Measurements from ENCODE around the gene C17orf100. TPM values are rescaled to one million over a fixed set of nuclear protein-coding genes. Genes with fewer than 3 reads are reported as not detected.

C17orf100 gene
- total and polyA plus RNA-seq, 9 of the 15 experiments (the other 6 are each of a cell fraction or from before 2014, with no cell fraction given) = 0.04 to 1.7 (median 0.43) TPM

GRCh38 chr17:6651354-6651918 lies at the start of gene C17orf100, which contains the start of gene MED31 (continued):
- TF ChIP-seq ZNF318 (IDR thresholded peaks at IDR 0.05; ENCODE audit: borderline replicate concordance in 1 of 2, low read depth in 1 of 2) (no peak), ELK1 (CRISPR knock-in tag; IDR thresholded peaks at IDR 0.05) (no peak), MYC (IDR thresholded peaks at IDR 0.05; ENCODE audit: low read depth, low read length) (no peak), MYC (CRISPR knock-in tag; IDR thresholded peaks at IDR 0.05; ENCODE audit: borderline replicate concordance, low read depth) (no peak), EGR1 (conservative IDR thresholded peaks at IDR 0.05) (peak; percentile 36; the same call in 1 of the 2 replicates), BRD9 (IDR thresholded peaks at IDR 0.05; ENCODE audit: low read depth, partially characterized antibody) (no peak), PML (IDR thresholded peaks at IDR 0.05; ENCODE audit: low read length) (no peak; the same call in 1 of the 2 replicates), SP1 (CRISPR knock-in tag; IDR thresholded peaks at IDR 0.05) (peak; percentile 78), GTF2F1 (IDR thresholded peaks at IDR 0.05; ENCODE audit: low read depth, low read length) (no peak), CBX5 (IDR thresholded peaks at IDR 0.05; ENCODE audit: borderline replicate concordance, low read depth) (no peak), ZFP30 (CRISPR knock-in tag; IDR thresholded peaks at IDR 0.05; ENCODE audit: borderline replicate concordance) (no peak), HDAC3 (IDR thresholded peaks at IDR 0.05; ENCODE audit: borderline replicate concordance, partially characterized antibody) (no peak), FOXJ2 (tag; IDR thresholded peaks at IDR 0.05) (peak; percentile 89), NFXL1 (CRISPR knock-in tag; IDR thresholded peaks at IDR 0.05) (no peak), CC2D1A (IDR thresholded peaks at IDR 0.05) (no peak), MLX (CRISPR knock-in tag; conservative IDR thresholded peaks at IDR 0.05) (no peak), MXI1 (IDR thresholded peaks at IDR 0.05; ENCODE audit: low read depth, low read length) (peak; percentile 69; the same call in 1 of the 2 replicates)
- TF ChIP-seq, protein P1, sequence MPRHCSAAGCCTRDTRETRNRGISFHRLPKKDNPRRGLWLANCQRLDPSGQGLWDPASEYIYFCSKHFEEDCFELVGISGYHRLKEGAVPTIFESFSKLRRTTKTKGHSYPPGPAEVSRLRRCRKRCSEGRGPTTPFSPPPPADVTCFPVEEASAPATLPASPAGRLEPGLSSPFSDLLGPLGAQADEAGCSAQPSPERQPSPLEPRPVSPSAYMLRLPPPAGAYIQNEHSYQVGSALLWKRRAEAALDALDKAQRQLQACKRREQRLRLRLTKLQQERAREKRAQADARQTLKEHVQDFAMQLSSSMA (CRISPR knock-in tag; IDR thresholded peaks at IDR 0.05) = no peak

All from K562 (cell line).